Right atrium auricular region (tissue), 2 donors: Measurements from ENCODE around the gene DCC. TPM values are rescaled to one million over a fixed set of nuclear protein-coding genes. Genes with fewer than 3 reads are reported as not detected.
"Not testable (repeated sequence)": the region's sequence is repeated elsewhere in the genome, so short reads cannot be mapped to it uniquely, and the experiment has no call there.

Experiments used
- DNase-seq: peaks from one replicate; pipeline ENCODE4 v3.0.0-alpha.2; 2019; ENCODE audit warnings: low spot score
- H3K27ac ChIP-seq, 2 donors: fragments of 200-600 bp; sonication (generic); 1 replicate in 1 of 2; 2 replicates in 1 of 2; pipeline ENCODE4 v1.5.1; 2016 to 2019
- H3K27me3 ChIP-seq, 2 donors: fragments of 200-600 bp; sonication (generic); one replicate each; pipeline versions ENCODE4 v1.5.1 to v1.6.0; 2017 to 2019
- H3K36me3 ChIP-seq: fragments of 200-600 bp; sonication (generic); one replicate; pipeline ENCODE4 v1.5.1; 2016
- H3K4me1 ChIP-seq, 2 donors: fragments of 200-600 bp; sonication (generic); one replicate each; pipeline versions ENCODE4 v1.5.1 to v1.6.0; 2017 to 2019
- H3K4me3 ChIP-seq, 2 donors: fragments of 200-600 bp; sonication (generic); 1 replicate in 1 of 2; 2 replicates in 1 of 2; pipeline ENCODE4 v1.5.1; 2017 to 2019; ENCODE audit warnings: mild to moderate bottlenecking in 1 of 2, moderate library complexity in 1 of 2
- H3K9me3 ChIP-seq, 2 donors: fragments of 200-600 bp; sonication (generic); one replicate each; pipeline ENCODE4 v1.5.1; 2019
- CTCF ChIP-seq, 2 donors: fragments of 200-600 bp; sonication (generic); IDR thresholded peaks; one replicate each; pipeline ENCODE4 v1.5.1; 2019; ENCODE audit warnings: antibody characterized with exemption in 2 of 2
- total RNA-seq, 2 donors: library from RNA; depleted of rRNA; stranded (reverse); fragments of >200 nt; gene quantifications; one replicate each; pipeline ENCODE4 v1.1.0, GENCODE V29; 2016

The DCC gene
- total RNA-seq, 2 donors from 2014 or later: not detected

- Histone ChIP-seq H3K9me3 (no peaks in the 10 kb centered on the region), H3K4me1 (peaks cover 0 to 9% of the 10 kb centered on the region in 2 donors), H3K27ac (no peak overlapping the region), H3K4me3 (no peak overlapping the region), H3K27me3 (no peaks in the 10 kb centered on the region), H3K36me3 (no peaks in the 10 kb centered on the region)
- TF ChIP-seq CTCF (IDR thresholded peaks at IDR 0.05): no peak
- DNase-seq: no peak
Observed at GRCh38 chr18:53458944-53459580, 1119.1 kb downstream of the DCC start.

DNA sequence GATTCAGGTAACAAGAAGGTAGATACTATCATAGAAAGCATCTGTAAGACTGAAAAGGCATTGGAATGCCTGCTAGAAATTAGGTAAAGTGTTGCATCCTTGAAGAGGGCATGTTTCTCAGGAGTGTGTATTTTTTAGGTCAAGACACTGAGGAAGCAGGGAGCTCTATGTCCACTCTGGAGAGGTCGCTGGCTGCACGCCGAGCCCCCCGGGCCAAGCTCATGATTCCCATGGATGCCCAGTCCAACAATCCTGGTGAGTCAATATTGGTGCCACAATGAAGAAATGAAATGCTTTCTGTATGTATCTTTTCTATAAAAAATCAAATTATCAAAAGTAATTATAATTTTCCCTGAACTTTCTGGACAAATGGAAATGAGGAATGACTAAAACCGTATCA is 1127.8 kb downstream of the DCC start:
- Histone ChIP-seq H3K27ac (no peak overlapping the region), H3K36me3 (no peaks in the 10 kb centered on the region), H3K27me3 (no peaks in the 10 kb centered on the region), H3K4me1 (no peaks in the 10 kb centered on the region), H3K9me3 (no peaks in the 10 kb centered on the region), H3K4me3 (no peak overlapping the region)
- TF ChIP-seq CTCF (IDR thresholded peaks at IDR 0.05): no peak
- no peak for DNase-seq

DNA sequence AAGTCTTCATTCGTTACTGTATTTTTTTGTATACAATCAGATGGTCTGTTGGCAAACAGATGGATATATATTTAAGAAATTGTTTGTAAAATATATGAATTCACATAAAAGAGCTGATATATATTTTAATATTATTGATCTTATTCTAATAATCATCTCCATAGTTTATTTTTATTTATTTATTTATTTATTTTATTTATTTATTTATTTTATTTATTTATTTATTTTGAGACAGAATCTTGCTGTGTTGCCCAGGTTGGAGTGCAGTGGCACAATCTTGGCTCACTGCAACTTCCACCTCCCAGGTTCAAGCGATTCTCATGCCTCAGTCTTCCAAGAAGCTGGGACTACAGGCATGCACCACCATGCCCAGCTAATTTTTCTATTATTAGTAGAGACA is 1128.2 kb downstream of the DCC start:
- not testable (repeated sequence) for H3K27me3 ChIP-seq, DNase-seq, H3K9me3 ChIP-seq, H3K4me3 ChIP-seq, H3K36me3 ChIP-seq, H3K27ac ChIP-seq, H3K4me1 ChIP-seq

GRCh38 chr18:53472546-53472945 is 1132.5 kb downstream of the DCC start:
- Histone ChIP-seq H3K4me1 (no peaks in the 10 kb centered on the region), H3K27ac (no peak overlapping the region), H3K4me3 (no peak overlapping the region), H3K9me3 (no peaks in the 10 kb centered on the region), H3K36me3 (no peaks in the 10 kb centered on the region), H3K27me3 (no peaks in the 10 kb centered on the region)
- DNase-seq: no peak
- no peak for TF ChIP-seq CTCF (IDR thresholded peaks at IDR 0.05)

DNA sequence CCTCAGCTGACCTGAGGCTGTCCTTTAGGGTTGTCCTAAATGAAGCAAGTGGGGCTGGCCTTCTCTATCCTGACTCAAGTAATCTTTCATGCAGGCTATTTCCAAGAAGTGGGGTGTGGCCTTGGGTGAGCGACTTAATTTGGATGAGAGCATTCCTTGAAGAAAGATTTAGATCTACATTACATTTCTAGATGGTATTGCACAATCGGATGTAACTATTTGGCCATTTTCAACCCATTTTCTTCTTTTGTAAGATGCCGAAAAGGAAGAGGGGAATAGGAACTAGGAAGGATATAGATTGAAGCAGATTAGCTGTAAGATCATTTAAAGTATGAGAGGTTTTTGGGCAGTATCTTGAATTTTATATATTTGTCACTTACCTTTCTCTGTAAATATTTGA is 1138.2 kb downstream of the DCC start:
- no peak for TF ChIP-seq CTCF (IDR thresholded peaks at IDR 0.05)
- Histone ChIP-seq H3K36me3 (no peaks in the 10 kb centered on the region), H3K27me3 (no peaks in the 10 kb centered on the region), H3K4me3 (no peak overlapping the region), H3K27ac (no peak overlapping the region), H3K9me3 (no peaks in the 10 kb centered on the region), H3K4me1 (no peaks in the 10 kb centered on the region)
- DNase-seq: no peak

- H3K4me1 ChIP-seq: no peaks in the 10 kb centered on the region
- H3K9me3 ChIP-seq: no peaks in the 10 kb centered on the region
- TF ChIP-seq CTCF (IDR thresholded peaks at IDR 0.05): no peak
- H3K4me3 ChIP-seq: no peak overlapping the region
- H3K27me3 ChIP-seq: no peaks in the 10 kb centered on the region
- H3K36me3 ChIP-seq: no peaks in the 10 kb centered on the region
- no peak overlapping the region for H3K27ac ChIP-seq
- DNase-seq: no peak
Observed at GRCh38 chr18:53486296-53486695, 1146.3 kb downstream of the DCC start.
